B cell (primary cell): ENCODE data around the gene ERN2. TPM values are rescaled to one million over a fixed set of nuclear protein-coding genes. Genes with fewer than 3 reads are reported as not detected.
A peak's percentile ranks its signal among the peaks of the same experiment; 100 is the strongest.

Experiments
- ATAC-seq: fragments of 200-7000 bp; cut with Tn5 transposase; one replicate; pipeline ENCODE4 v1.10.0; 2021; ENCODE audit warnings: low read depth, mild to moderate bottlenecking, moderate number of reproducible peaks, moderate library complexity
- CTCF ChIA-PET: fragments of 350-600 bp; sonication (Branson Sonifier 250); formaldehyde crosslinking; loops from one replicate; lab custom pipeline; 2021; ENCODE audit warnings: antibody characterized with exemption, inconsistent platforms; lab: Charles Lee
- POLR2A ChIA-PET: fragments of 350-600 bp; sonication (Branson Sonifier 250); formaldehyde crosslinking; loops from one replicate; lab custom pipeline; 2021; ENCODE audit warnings: antibody characterized with exemption; lab: Charles Lee
- DNase-seq: peaks from one replicate; pipeline ENCODE4 v3.0.0; 2013
- H2AFZ ChIP-seq: 2 replicates; pipeline ENCODE4 v1.6.1; 2012; ENCODE audit warnings: mild to moderate bottlenecking, low read depth, low read length; ENCODE audit not compliant: insufficient read depth, poor library complexity, severe bottlenecking
- H3K27ac ChIP-seq, 2 donors: 1 replicate in 1 of 2; 2 replicates in 1 of 2; pipeline ENCODE4 v1.5.1; 2012 to 2013; ENCODE audit warnings: low read length in 2 of 2, mild to moderate bottlenecking in 2 of 2, moderate library complexity in 1 of 2
- H3K27me3 ChIP-seq, 4 experiments: fragments of 200-600 bp in 1 of 4; sonication (generic) in 1 of 4; replicated peaks in 1 of 4; 1 replicate in 2 of 4; 2 replicates in 2 of 4; pipeline versions ENCODE4 v1.6.1 to v1.7.0; 2013 to 2016; ENCODE audit warnings: low read length in 3 of 4, mild to moderate bottlenecking in 2 of 4, mixed read lengths in 1 of 4, moderate library complexity in 1 of 4; ENCODE audit not compliant: insufficient read depth in 4 of 4, control insufficient read depth in 3 of 4; ENCODE audit errors: control extremely low read depth in 1 of 4
- H3K36me3 ChIP-seq, 2 experiments: replicated peaks in 1 of 2; 1 replicate in 1 of 2; 2 replicates in 1 of 2; pipeline versions ENCODE4 v1.6.1 to v1.7.1; 2013; ENCODE audit warnings: low read length in 1 of 2; ENCODE audit not compliant: insufficient read depth in 2 of 2, control insufficient read depth in 1 of 2; ENCODE audit errors: control extremely low read depth in 1 of 2, extremely low read depth in 1 of 2
- H3K4me1 ChIP-seq, 2 donors: fragments of 200-600 bp in 1 of 2; sonication (generic) in 1 of 2; 1 replicate in 1 of 2; 2 replicates in 1 of 2; pipeline versions ENCODE4 v1.5.1 to v1.6.1; 2013 to 2017; ENCODE audit warnings: low read length in 2 of 2; ENCODE audit not compliant: control insufficient read depth in 2 of 2, insufficient read depth in 2 of 2
- H3K4me2 ChIP-seq: replicated peaks from 2 replicates; pipeline ENCODE3; 2012; ENCODE audit warnings: mild to moderate bottlenecking, low read depth, low read length; ENCODE audit not compliant: poor library complexity, severe bottlenecking
- H3K4me3 ChIP-seq, 5 experiments: fragments of 200-600 bp in 1 of 5; sonication (generic) in 1 of 5; 1 replicate in 3 of 5; 2 replicates in 2 of 5; pipeline versions ENCODE4 v1.5.1 to v1.7.0; 2011 to 2016; ENCODE audit warnings: low read length in 4 of 5, mild to moderate bottlenecking in 4 of 5, low read depth in 2 of 5, control low read depth in 1 of 5, moderate library complexity in 1 of 5; ENCODE audit not compliant: insufficient read depth in 1 of 5; ENCODE audit errors: control extremely low read depth in 1 of 5, extremely low read depth in 1 of 5
- H3K79me2 ChIP-seq: fragments of 200-600 bp; sonication (generic); one replicate; pipeline ENCODE4 v1.6.0; 2016; ENCODE audit warnings: low read length; ENCODE audit not compliant: control insufficient read depth, insufficient read depth
- H3K9ac ChIP-seq: fragments of 200-600 bp; sonication (generic); 2 replicates; pipeline ENCODE4 v1.6.1; 2017; ENCODE audit warnings: mild to moderate bottlenecking, low read length, moderate library complexity
- H3K9me3 ChIP-seq, 3 donors: one replicate each; pipeline versions ENCODE4 v1.6.1 to v1.7.1; 2013; ENCODE audit warnings: low read length in 2 of 3; ENCODE audit not compliant: control insufficient read depth in 2 of 3, insufficient read depth in 1 of 3; ENCODE audit errors: control extremely low read depth in 1 of 3
- H4K20me1 ChIP-seq: 2 replicates; pipeline ENCODE4 v1.6.0; 2012; ENCODE audit warnings: mild to moderate bottlenecking, low read length; ENCODE audit not compliant: insufficient read depth, control insufficient read depth, poor library complexity, severe bottlenecking
- H3K27ac Mint-ChIP-seq: one replicate; pipeline ENCODE4 v1.8.0; 2021; ENCODE audit warnings: mixed read lengths
- H3K27me3 Mint-ChIP-seq: one replicate; pipeline ENCODE4 v1.8.0; 2021; ENCODE audit warnings: mixed read lengths
- H3K4me1 Mint-ChIP-seq: one replicate; pipeline ENCODE4 v1.8.0; 2021; ENCODE audit warnings: mixed read lengths
- H3K4me3 Mint-ChIP-seq: one replicate; pipeline ENCODE4 v1.8.0; 2021; ENCODE audit warnings: mixed read lengths
- H3K9me3 Mint-ChIP-seq: one replicate; pipeline ENCODE4 v1.8.0; 2022; ENCODE audit warnings: mixed read lengths; ENCODE audit not compliant: insufficient read depth
- CTCF ChIP-seq: fragments of 200-600 bp; IDR thresholded peaks from one replicate; pipeline ENCODE4 v1.8.0; 2022; ENCODE audit warnings: antibody characterized with exemption, mild to moderate bottlenecking
- EZH2 ChIP-seq: IDR thresholded peaks from 2 replicates; pipeline ENCODE4 v1.6.1; 2012; ENCODE audit warnings: borderline replicate concordance, low read depth, mild to moderate bottlenecking, moderate library complexity, low read length; ENCODE audit not compliant: insufficient read depth, poor library complexity, severe bottlenecking
- WGBS: methylation state at CpG from one replicate; pipeline ENCODE4 v1.1.5; 2013; ENCODE audit warnings: missing lambda C conversion rate; ENCODE audit not compliant: insufficient coverage; 5-methylcytosine and 5-hydroxymethylcytosine counted together
- intact Hi-C: fragments of 100-400 bp; cut with micrococcal nuclease; formaldehyde crosslinking; loops from one replicate; pipeline ENCODE4 v1.10.0; 2022
- polyA plus RNA-seq: library from polyadenylated mRNA; depleted of rRNA; stranded (reverse); fragments of >200 nt; gene quantifications from 2 replicates; pipeline ENCODE4 v1.2.3, GENCODE V29; 2012
- total RNA-seq, 2 donors: library from RNA; stranded (reverse); fragments of 120-200 nt in 1 of 2; gene quantifications; 1 replicate in 1 of 2; 2 replicates in 1 of 2; pipeline versions ENCODE4 v1.2.3 to v1.2.4, GENCODE V29; 2013 to 2022

Gene ERN2
- total and polyA plus RNA-seq, 2 donors (not counting 1 experiment from before 2014, with no cell fraction given), result not detected

- Histone ChIP-seq H3K9ac (peak overlapping the region; percentile 97), H3K4me3 (peak overlapping the region; percentile 89 to 100 (median 96)), H3K27me3 (no peaks in the 10 kb centered on the region), H3K4me1 (peaks cover 13 to 20% of the 10 kb centered on the region in 2 donors), H3K79me2 (peaks cover 52% of the 10 kb centered on the region), H4K20me1 (no peaks in the 10 kb centered on the region), H3K9me3 (no peaks in the 10 kb centered on the region), H2AFZ (peak overlapping the region; percentile 92), H3K4me2 (peak overlapping the region; percentile 85), H3K27ac (peak overlapping the region; percentile 80 to 84), H3K36me3 (peaks cover 5 to 15% of the 10 kb centered on the region in 2 experiments)
- Mint-ChIP-seq H3K27me3 (no peaks in the 10 kb centered on the region), H3K9me3 (no peaks in the 10 kb centered on the region), H3K27ac (peak overlapping the region; percentile 98), H3K4me1 (peaks cover 31% of the 10 kb centered on the region), H3K4me3 (peak overlapping the region; percentile 99)
- ATAC-seq (no peak), DNase-seq (no peak)
- intact Hi-C loops, result no loop called here
- ChIA-PET CTCF (interaction anchor here (0.5 to 1.5 kb wide), 3 partner anchors 20 to 1204 kb away, joined by 3 to 5 read pairs (median 3); partner anchors contain the start of gene NDUFAB1), POLR2A (interaction anchor here (0.5 kb wide), 1 partner anchor 162 kb away, joined by 5 read pairs; no protein-coding TSS in a partner anchor)
- whole genome bisulfite sequencing, result no CpG with 5 or more reads among the region's 8 CpGs
- TF ChIP-seq EZH2, result no peak
- TF ChIP-seq CTCF, result no peak
Observed at GRCh38 chr16:23640615-23640930, 72.4 kb downstream of the ERN2 start.

Other genes with a start within 250 kb of the ERN2 start
- 832 and 865 TPM in 2 replicates for gene GGA2, start 202.7 kb downstream of the ERN2 start, total RNA-seq
- gene GGA2, start 202.7 kb downstream of the ERN2 start, polyA plus RNA-seq, result 227 and 310 TPM in 2 replicates
- 14.6 and 14.7 TPM in 2 replicates for gene EARS2, start 155.9 kb downstream of the ERN2 start, total RNA-seq
- 13.0 and 15.1 TPM in 2 replicates for gene EARS2, start 155.9 kb downstream of the ERN2 start, polyA plus RNA-seq
- 47.3 and 49.2 TPM in 2 replicates for gene UBFD1, start 155.5 kb downstream of the ERN2 start, total RNA-seq
- 12.8 and 14.4 TPM in 2 replicates for gene UBFD1, start 155.5 kb downstream of the ERN2 start, polyA plus RNA-seq
- 30.5 and 33.6 TPM in 2 replicates for gene NDUFAB1, start 116.9 kb downstream of the ERN2 start, total RNA-seq
- 30.6 and 39.3 TPM in 2 replicates for gene NDUFAB1, start 116.9 kb downstream of the ERN2 start, polyA plus RNA-seq
- 14.9 and 16.3 TPM in 2 replicates for gene PALB2, start 71.9 kb downstream of the ERN2 start, total RNA-seq
- 2.8 and 3.6 TPM in 2 replicates for gene PALB2, start 71.9 kb downstream of the ERN2 start, polyA plus RNA-seq
- gene DCTN5, start 71.8 kb downstream of the ERN2 start, total RNA-seq, result 58.3 and 62.3 TPM in 2 replicates
- 22.3 and 22.4 TPM in 2 replicates for gene DCTN5, start 71.8 kb downstream of the ERN2 start, polyA plus RNA-seq
- 2.7 and 3.0 TPM in 2 replicates for gene PLK1, start 34.3 kb downstream of the ERN2 start, total RNA-seq
- 2.0 and 3.5 TPM in 2 replicates for gene PLK1, start 34.3 kb downstream of the ERN2 start, polyA plus RNA-seq
- not detected in 2 replicates for gene CHP2, start 41.8 kb upstream of the ERN2 start, total RNA-seq
- not detected in 2 replicates for gene CHP2, start 41.8 kb upstream of the ERN2 start, polyA plus RNA-seq
- 373 and 397 TPM in 2 replicates for gene PRKCB, start 122.8 kb upstream of the ERN2 start, total RNA-seq
- 106 and 121 TPM in 2 replicates for gene PRKCB, start 122.8 kb upstream of the ERN2 start, polyA plus RNA-seq